Fibroblast of lung (primary cell): Measurements from ENCODE around the gene TNNI3K. TPM values are rescaled to one million over a fixed set of nuclear protein-coding genes. Genes with fewer than 3 reads are reported as not detected.
A peak's percentile ranks its signal among the peaks of the same experiment; 100 is the strongest.

Source experiments
- DNase-seq, 2 donors: peaks; one replicate each; pipeline versions ENCODE4 v3.0.0 to v3.0.0-alpha.2; 2010; ENCODE audit warnings: low read depth in 2 of 2
- H2AFZ ChIP-seq: 2 replicates; pipeline ENCODE4 v1.5.1; 2012; ENCODE audit warnings: low read length, control low read depth, inconsistent platforms
- H3K27ac ChIP-seq: 2 replicates; pipeline ENCODE4 v1.5.1; 2011; ENCODE audit warnings: low read length, control low read depth; ENCODE audit not compliant: insufficient read depth
- H3K27me3 ChIP-seq: 2 replicates; pipeline ENCODE4 v1.5.1; 2011; ENCODE audit warnings: mild to moderate bottlenecking, low read length; ENCODE audit not compliant: control insufficient read depth, insufficient read depth
- H3K36me3 ChIP-seq: 2 replicates; pipeline ENCODE4 v1.5.1; 2011; ENCODE audit warnings: low read length; ENCODE audit not compliant: control insufficient read depth, insufficient read depth
- H3K4me1 ChIP-seq: 2 replicates; pipeline ENCODE4 v1.5.1; 2011; ENCODE audit warnings: low read length; ENCODE audit not compliant: control insufficient read depth, insufficient read depth; ENCODE audit errors: extremely low read depth
- H3K4me2 ChIP-seq: 2 replicates; pipeline ENCODE4 v1.5.1; 2011; ENCODE audit warnings: low read length, control low read depth; ENCODE audit not compliant: insufficient read depth; ENCODE audit errors: extremely low read depth
- H3K4me3 ChIP-seq, 4 experiments: fragments of 200-600 bp in 1 of 4; sonication (generic) in 1 of 4; replicated peaks in 1 of 4; 2 replicates each; pipeline ENCODE4 v1.5.1; 2011 to 2016; ENCODE audit warnings: low read length in 4 of 4, low read depth in 3 of 4, mild to moderate bottlenecking in 3 of 4, control low read depth in 2 of 4, inconsistent platforms in 1 of 4, mixed read lengths in 1 of 4; ENCODE audit not compliant: insufficient read depth in 1 of 4; ENCODE audit errors: control extremely low read depth in 1 of 4
- H3K79me2 ChIP-seq: 2 replicates; pipeline ENCODE4 v1.5.1; 2012; ENCODE audit warnings: mild to moderate bottlenecking, low read length, inconsistent platforms; ENCODE audit not compliant: control insufficient read depth, insufficient read depth
- H3K9ac ChIP-seq: 2 replicates; pipeline ENCODE4 v1.5.1; 2011; ENCODE audit warnings: mild to moderate bottlenecking, low read length, control low read depth; ENCODE audit not compliant: insufficient read depth
- H3K9me3 ChIP-seq: 2 replicates; pipeline ENCODE4 v1.5.1; 2012; ENCODE audit warnings: low read depth, low read length; ENCODE audit not compliant: control insufficient read depth, insufficient read depth
- H4K20me1 ChIP-seq: 2 replicates; pipeline ENCODE4 v1.5.1; 2011; ENCODE audit warnings: low read length; ENCODE audit not compliant: control insufficient read depth, insufficient read depth; ENCODE audit errors: extremely low read depth
- CTCF ChIP-seq, 2 donors: IDR thresholded peaks in 1 of 2; conservative IDR thresholded peaks in 1 of 2; 1 replicate in 1 of 2; 2 replicates in 1 of 2; pipeline ENCODE4 v1.5.1; 2011 to 2012; ENCODE audit warnings: low read length in 2 of 2, control low read depth in 1 of 2, inconsistent platforms in 1 of 2, low read depth in 1 of 2, mild to moderate bottlenecking in 1 of 2
- EZH2 ChIP-seq: IDR thresholded peaks from 2 replicates; pipeline ENCODE4 v1.5.1; 2012; ENCODE audit warnings: low read length, control low read depth, mild to moderate bottlenecking; ENCODE audit errors: missing control alignments
- polyA plus RNA-seq, 2 donors: library from polyadenylated mRNA; depleted of rRNA in 1 of 2; stranded (reverse) in 1 of 2; unstranded in 1 of 2; fragments of >200 nt; gene quantifications; 2 replicates each; pipeline ENCODE4 v1.2.1, GENCODE V29; 2011 to 2012; ENCODE audit warnings: missing spikeins in 1 of 2
- total RNA-seq: library from RNA; depleted of rRNA; stranded (reverse); fragments of >200 nt; gene quantifications from 2 replicates; pipeline ENCODE4 v1.2.1, GENCODE V29; 2014

The TNNI3K gene
- total and polyA plus RNA-seq, 2 donors (not counting 1 experiment from before 2014, with no cell fraction given): 0.66 to 0.91 TPM

DNA sequence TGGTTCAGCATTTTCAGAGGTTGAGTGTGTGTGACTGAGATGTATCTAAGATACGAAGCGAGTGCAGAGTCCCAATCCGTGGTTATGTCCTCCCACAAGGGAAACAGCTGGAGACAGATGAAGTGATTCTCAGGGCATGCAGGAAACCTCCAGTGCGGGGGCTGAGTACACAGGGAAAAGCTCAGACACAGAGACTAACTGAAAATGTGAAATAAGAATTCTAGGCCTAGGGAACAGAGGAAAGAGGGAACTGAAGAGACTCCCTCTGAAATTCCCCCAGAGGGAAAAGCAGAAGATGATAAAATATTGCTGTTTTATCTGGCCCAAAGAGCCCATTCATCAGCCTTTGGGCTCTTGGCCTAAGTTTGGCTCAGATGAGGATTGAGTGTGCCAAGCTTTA lies 160.4 kb downstream of the TNNI3K start:
- Histone ChIP-seq H3K79me2 (no peaks in the 10 kb centered on the region), H3K4me1 (no peaks in the 10 kb centered on the region), H3K4me3 (no peak overlapping the region), H3K27ac (no peak overlapping the region), H4K20me1 (no peaks in the 10 kb centered on the region), H3K36me3 (no peaks in the 10 kb centered on the region), H3K27me3 (no peaks in the 10 kb centered on the region), H3K9ac (no peak overlapping the region), H2AFZ (no peak overlapping the region), H3K4me2 (no peak overlapping the region), H3K9me3 (no peaks in the 10 kb centered on the region)
- DNase-seq: peak in 1 of 2 donors; percentile 27
- TF ChIP-seq CTCF (conservative IDR thresholded peaks at IDR 0.05 in 1 of 2, IDR thresholded peaks at IDR 0.05 in 1 of 2; ENCODE audit: low read depth in 1 of 2, low read length in 2 of 2): no peak
- TF ChIP-seq EZH2: no peak

- H3K27ac ChIP-seq: no peak overlapping the region
- H4K20me1 ChIP-seq: no peaks in the 10 kb centered on the region
- H3K4me3 ChIP-seq: no peak overlapping the region
- no peak overlapping the region for H2AFZ ChIP-seq
- no peak overlapping the region for H3K4me2 ChIP-seq
- H3K9me3 ChIP-seq: no peaks in the 10 kb centered on the region
- no peak overlapping the region for H3K9ac ChIP-seq
- no peak for TF ChIP-seq CTCF (conservative IDR thresholded peaks at IDR 0.05 in 1 of 2, IDR thresholded peaks at IDR 0.05 in 1 of 2; ENCODE audit: low read depth in 1 of 2, low read length in 2 of 2)
- TF ChIP-seq EZH2: no peak
- H3K4me1 ChIP-seq: no peaks in the 10 kb centered on the region
- DNase-seq: no peak
- H3K36me3 ChIP-seq: no peaks in the 10 kb centered on the region
- no peaks in the 10 kb centered on the region for H3K79me2 ChIP-seq
- no peaks in the 10 kb centered on the region for H3K27me3 ChIP-seq
These were observed 161.3 kb downstream of the TNNI3K start for GRCh38 chr1:74396462-74396861.

GRCh38 chr1:74396933-74397332 lies 161.7 kb downstream of the TNNI3K start:
- no peaks in the 10 kb centered on the region for H3K36me3 ChIP-seq
- H4K20me1 ChIP-seq: no peaks in the 10 kb centered on the region
- no peak for DNase-seq
- no peaks in the 10 kb centered on the region for H3K9me3 ChIP-seq
- H3K79me2 ChIP-seq: no peaks in the 10 kb centered on the region
- no peaks in the 10 kb centered on the region for H3K27me3 ChIP-seq
- H3K9ac ChIP-seq: no peak overlapping the region
- peak overlapping the region; percentile 8 for H3K4me2 ChIP-seq
- H2AFZ ChIP-seq: peak overlapping the region; percentile 7
- H3K27ac ChIP-seq: no peak overlapping the region
- no peaks in the 10 kb centered on the region for H3K4me1 ChIP-seq
- TF ChIP-seq EZH2 (no peak), CTCF (conservative IDR thresholded peaks at IDR 0.05 in 1 of 2, IDR thresholded peaks at IDR 0.05 in 1 of 2; ENCODE audit: low read depth in 1 of 2, low read length in 2 of 2) (no peak)
- H3K4me3 ChIP-seq: no peak overlapping the region
